NCI-H2081 (cell line): ENCODE data around the gene PRSS16.

ENCODE experiments used
- DNase-seq, 2 experiments: peaks; one replicate each; lab custom pipeline; 2025; lab: John Stamatoyannopoulos, UW

The PRSS16 gene

DNA sequence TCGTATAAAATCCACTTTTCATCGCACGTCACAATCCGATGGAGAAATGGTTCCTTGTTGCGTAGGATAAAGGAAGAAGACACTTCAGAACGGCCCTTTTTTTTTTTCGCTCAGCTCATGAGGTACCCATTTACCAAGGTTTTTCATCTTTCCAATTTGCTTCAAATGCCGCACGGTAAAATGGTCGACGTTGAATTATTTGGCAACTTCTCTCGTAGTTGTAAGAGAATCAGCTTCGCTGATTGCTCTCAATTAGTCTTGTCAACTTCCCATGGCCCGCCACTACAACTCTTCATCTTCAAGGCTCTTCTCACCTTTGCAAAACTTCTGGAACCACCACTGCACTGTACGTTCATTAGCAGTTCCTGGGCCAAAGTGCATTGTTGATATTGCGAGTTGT, 35.8 kb downstream of the PRSS16 start:
- DNase-seq: no peak

DNA sequence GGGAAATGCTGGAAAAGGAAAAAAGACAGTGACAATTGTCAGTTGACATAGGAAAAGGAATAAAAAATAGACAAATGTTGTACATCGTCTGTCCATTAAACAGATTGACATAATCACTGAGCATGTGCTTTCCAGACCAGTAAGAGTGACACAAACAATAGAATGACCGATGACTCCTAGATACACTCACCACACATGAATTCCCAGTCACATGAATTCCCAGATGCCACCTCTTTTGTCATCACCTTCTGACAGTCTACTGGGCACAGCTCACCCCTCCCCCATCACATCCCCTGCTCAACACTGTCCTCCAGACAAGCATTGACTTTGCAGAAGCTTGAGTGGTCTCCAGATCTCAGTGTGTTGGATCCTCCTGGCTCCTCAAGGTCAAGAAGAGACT, 38.6 kb downstream of the PRSS16 start:
- no peak for DNase-seq

DNA sequence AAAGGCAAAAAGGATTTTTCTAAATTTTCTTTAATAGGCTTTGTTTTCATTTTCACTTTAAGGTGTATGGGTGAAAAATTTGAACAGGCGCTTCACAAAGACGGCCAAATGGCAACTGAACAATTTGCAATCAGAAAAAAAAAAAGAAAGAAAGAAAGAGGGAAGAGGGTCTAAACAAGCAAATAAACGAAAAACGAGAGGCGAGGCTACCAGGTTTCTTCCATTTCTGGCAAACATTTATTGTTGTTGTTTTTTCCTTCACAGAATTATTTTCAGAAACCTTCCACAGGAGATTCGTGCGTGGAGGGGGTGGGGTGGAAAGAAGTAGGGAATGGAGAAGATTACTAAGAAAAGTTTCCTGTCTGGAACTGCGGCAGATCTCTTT, 40.2 kb downstream of the PRSS16 start:
- no peak for DNase-seq

DNA sequence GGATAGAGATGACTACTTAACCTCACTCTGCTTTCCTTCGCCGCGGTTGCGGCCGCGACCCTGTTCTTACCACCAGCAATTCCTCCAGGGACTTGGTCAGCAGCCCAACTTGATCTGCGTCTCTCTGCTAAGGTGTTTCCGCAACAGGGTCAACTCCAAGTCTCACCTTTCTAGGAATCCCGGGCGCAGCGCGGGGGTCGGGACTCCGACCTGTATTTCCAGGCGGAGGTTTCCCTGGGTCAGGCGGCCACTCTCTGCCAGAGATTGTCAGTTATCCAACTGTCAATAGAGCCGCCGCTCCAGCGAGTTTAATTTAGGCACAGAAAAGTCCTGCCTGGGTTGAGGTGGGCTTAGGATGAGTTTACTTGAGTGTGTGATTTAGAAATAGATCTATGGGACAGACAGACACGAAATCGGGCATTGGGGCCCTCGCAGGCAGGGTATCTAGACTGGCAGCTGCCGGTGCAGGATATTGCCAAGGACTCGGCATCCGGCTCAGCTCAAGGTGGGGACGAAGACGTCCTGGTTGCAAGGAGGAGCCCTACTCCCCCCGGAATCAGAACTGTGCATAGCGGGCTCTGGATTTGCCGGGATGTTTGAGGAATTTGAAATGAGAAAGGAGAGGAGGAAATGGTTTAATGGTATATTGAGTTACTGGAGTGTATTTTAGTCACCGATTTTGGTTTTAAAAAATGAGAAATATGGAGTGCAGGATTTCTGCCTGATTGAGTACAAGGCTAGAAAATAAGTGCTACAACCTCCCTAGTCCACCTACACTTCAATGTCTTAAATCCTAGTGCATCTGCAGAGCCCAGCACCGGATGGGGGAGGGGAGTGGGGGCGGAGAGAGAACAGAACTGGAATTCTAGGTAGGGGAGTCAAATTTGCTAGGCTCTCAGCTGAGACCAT, 40.9 kb downstream of the PRSS16 start:
- peak in 1 of 2 experiments; percentile 36 for DNase-seq

DNA sequence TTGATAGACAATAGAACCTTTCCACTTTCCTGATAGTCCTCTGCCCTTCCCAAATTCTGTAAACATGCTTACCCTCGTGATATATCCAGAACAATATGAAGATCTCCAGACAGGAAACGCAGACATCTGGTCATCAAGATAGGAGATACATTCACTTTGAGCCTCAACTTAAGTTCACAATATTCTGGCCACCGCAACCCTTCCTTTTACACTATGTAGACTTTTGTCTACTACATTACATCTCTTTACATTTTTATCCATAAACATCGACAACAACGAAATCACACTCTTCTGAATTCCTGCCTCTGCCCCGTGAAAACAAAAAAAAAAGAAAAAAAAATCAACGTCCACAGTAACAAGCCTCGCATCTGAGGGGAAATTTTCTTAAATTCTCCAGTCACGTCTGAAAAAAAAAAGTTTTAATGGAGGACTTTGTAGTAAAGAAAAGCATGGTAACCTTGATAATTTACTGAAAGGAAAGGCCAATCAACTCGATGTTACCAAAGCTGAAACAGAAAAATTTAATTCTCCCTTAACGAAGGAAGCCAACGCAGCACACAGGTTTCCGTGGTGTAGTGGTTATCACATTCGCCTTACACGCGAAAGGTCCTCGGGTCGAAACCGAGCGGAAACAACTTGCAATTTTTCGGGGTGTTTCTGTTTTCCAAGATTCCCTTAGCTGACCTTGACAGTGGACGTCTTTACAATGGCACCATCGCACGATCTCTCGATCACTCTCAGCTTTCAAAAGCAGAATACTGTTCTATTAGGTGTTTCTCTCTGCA, 42.8 kb downstream of the PRSS16 start:
- no peak for DNase-seq

DNA sequence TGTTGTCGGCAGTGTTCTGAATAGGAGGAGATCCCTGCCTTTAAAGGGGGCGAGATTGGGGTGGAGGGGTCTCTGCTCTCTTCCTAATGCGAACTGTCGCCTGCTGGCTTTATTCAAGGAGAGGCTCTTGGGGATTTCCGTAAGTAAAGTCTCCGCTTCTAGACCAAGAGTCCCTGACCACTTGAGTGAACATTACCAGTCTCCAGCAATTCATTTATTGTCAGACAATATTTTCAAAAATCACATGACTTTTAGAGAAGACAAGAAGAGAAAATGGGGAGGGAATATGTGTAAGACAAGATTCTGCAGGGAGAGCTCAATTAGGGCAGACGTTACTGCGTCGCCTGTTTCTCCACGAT, 43.3 kb downstream of the PRSS16 start:
- no peak for DNase-seq

DNA sequence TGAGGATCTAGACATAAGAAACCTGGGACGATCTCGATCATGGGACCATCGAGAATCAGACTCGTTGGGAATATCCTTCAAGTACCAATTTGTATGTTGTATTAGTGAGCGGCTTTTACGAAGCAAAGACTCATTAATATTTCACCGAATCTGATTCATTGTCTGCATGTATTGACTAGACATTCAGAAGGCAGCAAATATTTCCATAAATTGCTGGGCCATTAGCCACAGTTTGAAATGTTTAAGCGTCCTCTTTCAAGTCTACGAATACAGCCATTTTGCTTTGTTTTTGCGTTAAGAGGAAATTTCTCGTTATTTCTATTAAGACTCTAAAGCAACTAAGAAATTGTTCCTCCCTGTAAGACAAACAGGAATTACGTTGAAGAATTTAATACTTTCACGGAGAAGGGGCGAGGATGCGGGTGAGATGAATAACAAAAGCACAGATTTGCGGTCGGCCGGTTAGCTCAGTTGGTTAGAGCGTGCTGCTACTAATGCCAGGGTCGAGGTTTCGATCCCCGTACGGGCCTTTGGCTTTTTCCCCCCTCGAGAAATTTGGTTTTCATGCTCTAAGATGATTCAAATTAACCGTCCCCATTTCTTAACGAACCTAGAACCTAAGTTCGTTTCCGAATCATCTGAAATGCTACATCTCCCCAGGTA, 46.1 kb downstream of the PRSS16 start:
- no peak for DNase-seq

DNA sequence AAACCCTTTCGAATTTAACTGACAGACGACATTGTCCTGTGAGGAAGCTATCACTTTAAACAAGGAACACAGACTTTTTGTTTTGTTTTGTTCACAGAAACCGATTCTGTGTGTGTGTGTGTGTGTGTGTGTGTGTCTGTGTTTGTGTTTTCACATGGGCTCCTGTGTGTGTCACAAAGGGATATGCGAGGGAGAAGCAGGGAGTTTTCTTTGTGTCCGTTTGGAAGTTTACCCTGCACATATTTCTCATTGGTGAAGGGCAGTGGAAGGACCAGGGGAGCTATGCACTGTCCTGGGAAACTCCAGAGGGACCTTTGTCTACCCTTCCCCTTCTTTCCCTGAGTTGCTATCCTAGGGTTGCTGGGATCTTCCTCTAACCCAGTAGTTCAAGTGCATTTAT, 46.9 kb downstream of the PRSS16 start:
- DNase-seq: no peak

DNA sequence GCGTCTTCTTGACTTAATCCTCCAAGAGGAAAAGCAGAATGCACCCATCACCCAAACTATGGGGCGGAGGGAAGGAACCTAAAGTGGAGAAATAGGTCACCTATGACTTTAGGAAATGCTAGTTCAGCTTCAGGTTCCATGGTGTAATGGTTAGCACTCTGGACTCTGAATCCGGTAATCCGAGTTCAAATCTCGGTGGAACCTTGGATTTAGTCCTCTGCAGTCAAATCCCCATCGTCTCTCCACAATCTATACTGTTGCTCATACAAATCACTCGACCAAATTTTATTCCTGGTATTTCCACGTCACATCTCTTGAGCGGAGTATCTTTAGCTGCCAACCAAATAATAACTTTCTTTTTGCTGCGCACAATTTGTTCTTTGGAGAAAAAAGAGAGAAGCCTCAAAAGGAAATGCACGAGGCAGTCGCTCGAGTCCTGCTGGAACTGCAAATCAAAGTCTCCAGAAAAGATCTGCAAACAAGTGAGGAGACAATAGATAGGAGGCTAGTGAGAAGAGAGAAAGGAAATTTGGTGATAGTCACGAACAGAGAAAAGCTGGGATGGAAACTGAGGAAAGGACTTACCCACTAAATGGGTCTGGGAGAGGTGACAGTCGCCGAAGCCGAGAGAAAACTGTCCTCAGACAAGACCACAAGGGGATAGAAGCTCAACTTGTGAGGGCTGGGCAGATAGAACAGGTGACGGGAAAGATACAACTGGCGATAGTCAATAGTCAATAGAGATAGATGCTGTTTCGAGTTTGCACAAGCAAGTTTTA, 48.0 kb downstream of the PRSS16 start:
- no peak for DNase-seq

DNA sequence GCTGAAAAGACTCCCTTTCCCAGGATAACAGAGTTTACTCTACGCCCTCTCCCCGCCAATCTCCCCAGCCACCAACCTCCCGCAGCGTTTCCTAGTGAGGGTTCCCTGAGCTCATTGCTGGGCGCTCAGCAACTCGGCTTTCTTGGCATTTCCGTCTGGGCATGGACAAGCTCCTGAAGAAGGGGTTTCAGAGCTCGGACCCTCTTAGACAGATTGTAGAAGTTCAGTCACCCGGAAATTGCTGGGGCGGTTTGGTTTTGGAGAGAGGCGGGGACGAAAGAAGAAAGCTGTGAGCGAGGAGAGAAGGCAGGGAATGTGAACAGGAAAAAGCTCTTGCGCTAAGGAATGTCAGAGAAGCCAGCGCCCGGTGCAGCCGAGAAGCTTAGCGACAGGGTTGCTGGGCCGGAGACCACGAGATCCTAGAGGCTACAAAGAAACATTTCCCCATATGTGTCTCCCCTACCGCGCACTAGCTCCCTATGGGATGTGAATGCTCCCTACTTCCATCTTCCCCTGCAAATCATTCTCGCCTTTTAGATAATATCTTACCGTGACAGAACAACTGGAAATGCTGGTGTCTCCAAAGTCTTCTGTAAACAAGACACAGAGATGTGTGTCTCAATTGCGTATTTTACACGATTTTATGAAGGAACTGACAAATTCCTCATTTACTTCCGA, 48.7 kb downstream of the PRSS16 start:
- no peak for DNase-seq

DNA sequence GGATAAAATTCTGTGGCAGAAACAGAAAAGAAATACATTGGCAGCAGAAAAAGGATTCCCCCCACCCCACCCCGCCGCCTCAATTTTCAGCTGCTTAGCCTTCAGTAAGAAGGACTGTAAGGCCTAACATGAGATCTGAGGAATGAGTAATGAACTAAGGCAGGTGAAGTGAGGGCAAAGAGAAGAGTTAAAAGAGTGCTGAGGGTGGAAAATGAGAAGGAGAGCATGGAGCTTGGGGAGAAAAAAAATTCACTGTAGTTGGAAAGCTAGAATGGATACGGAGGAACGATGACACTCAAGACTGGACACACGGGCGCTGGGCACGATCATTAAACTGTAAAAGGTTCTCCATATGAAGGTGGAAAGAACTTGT, 50.0 kb downstream of the PRSS16 start:
- DNase-seq: no peak

DNA sequence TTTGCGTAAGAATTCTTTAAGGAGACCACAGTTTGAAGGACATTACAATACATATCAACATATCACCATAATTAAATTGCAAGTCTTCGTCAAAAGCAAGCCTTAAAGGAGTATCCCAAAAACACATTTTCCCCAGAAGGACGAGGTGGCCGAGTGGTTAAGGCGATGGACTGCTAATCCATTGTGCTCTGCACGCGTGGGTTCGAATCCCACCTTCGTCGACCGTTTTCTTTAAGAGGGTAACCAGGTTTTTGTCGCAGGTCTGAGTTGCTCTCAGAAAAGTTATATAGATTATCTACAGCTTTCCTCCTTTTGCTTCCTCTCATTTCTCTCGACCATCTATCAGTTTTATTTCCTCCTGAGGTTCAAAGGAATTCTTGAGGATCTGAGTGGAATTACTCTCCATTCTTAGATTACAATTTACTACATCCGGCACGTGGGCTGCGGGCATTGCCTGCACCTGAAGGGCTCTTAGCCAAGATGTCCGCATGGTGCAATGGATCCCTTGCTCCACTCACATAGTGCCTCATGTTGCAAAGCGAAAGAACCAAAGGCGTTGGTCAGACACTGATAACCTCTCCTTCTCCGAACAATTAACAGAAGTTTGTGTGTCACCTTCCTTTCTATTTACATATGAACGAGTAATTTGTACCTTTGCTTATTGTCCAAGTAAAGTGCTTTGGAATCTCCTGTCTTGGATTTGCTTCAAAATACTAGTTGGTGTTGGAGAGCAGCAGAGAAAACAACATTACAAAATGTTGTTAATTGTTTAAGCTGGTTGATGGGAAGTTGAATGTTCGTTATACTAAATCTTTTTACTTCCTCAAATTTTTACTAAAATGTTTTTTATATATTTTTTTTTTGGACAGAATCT, 50.6 kb downstream of the PRSS16 start:
- DNase-seq: no peak

DNA sequence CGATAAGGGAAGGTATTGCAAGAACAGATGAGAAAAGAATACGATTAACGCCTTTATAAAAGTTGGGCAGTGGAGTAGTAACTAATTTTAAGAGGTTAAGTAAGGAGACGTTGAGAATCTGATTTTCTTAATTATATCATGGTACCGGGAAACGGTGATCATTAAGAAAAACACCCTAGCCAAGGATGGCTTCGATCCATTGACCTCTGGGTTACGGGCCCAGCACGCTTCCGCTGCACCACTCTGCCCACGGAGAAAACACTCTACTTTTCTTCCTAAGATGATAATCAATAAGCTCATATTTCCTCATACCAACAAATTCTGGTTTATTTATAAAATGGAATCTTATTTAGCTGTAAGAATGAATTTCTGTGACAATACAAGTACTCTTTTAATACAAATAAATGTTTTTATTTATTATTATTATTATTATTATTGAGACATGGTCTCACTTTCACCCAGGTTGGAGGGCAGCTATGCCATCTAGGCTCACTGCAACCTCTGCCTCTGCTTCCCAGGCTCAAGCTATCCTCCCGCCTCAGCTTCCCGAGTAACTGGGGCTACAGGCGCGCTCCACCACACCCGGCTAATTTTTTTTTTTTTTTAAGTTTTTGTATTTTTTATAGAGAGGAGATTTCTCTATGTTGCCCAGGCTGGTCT, 56.2 kb downstream of the PRSS16 start:
- no peak for DNase-seq
